ENCODE results near the gene ATP6V0B. TPM values are rescaled to one million over a fixed set of nuclear protein-coding genes. Genes with fewer than 3 reads are reported as not detected.
A peak's percentile ranks its signal among the peaks of the same experiment; 100 is the strongest.

The ATP6V0B gene
- total RNA-seq, 1 donor: 89.4 TPM

- H2AFZ ChIP-seq (ENCODE audit: low read length): no peak overlapping the region
- DNase-seq (ENCODE audit: insufficient read length, low spot score, missing footprints): peak; percentile 98
Measured at GRCh38 chr1:43934101-43934985, 40.4 kb upstream of the ATP6V0B start.

DNA sequence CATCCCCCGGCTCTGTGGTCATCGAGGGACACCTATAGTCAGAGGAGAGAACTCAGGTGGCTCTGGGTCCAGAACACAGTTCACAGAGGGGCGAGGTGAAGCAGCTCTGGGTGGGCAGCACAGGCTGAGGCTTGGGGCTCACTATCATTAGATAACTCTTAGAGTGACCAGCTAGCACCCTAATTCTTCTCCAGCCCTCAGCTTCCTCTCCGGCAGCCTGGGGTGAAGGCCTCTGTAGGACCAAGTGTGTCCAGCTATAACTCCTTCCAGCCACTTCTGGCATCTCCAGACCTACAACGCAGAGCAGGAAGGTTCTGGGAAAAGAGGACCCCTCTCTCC, 39.8 kb upstream of the ATP6V0B start:
- DNase-seq (ENCODE audit: insufficient read length, low spot score, missing footprints): no peak
- TF ChIP-seq, protein P1, sequence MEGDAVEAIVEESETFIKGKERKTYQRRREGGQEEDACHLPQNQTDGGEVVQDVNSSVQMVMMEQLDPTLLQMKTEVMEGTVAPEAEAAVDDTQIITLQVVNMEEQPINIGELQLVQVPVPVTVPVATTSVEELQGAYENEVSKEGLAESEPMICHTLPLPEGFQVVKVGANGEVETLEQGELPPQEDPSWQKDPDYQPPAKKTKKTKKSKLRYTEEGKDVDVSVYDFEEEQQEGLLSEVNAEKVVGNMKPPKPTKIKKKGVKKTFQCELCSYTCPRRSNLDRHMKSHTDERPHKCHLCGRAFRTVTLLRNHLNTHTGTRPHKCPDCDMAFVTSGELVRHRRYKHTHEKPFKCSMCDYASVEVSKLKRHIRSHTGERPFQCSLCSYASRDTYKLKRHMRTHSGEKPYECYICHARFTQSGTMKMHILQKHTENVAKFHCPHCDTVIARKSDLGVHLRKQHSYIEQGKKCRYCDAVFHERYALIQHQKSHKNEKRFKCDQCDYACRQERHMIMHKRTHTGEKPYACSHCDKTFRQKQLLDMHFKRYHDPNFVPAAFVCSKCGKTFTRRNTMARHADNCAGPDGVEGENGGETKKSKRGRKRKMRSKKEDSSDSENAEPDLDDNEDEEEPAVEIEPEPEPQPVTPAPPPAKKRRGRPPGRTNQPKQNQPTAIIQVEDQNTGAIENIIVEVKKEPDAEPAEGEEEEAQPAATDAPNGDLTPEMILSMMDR (IDR thresholded peaks at IDR 0.05; ENCODE audit: extremely low read depth, low read depth, low read length): no peak
- no peaks in the 10 kb centered on the region for H3K9me3 ChIP-seq (ENCODE audit: low read depth, low read length)
- no peak overlapping the region for H2AFZ ChIP-seq (ENCODE audit: low read length)
- peaks cover 8% of the 10 kb centered on the region for H4K20me1 ChIP-seq (ENCODE audit: insufficient read depth, low read length)
- H3K4me2 ChIP-seq (ENCODE audit: insufficient read depth, low read length): no peak overlapping the region
- H3K4me3 ChIP-seq (ENCODE audit: insufficient read depth, low read length): no peak overlapping the region
- H3K27ac ChIP-seq (ENCODE audit: low read depth, low read length): no peak overlapping the region
- H3K27me3 ChIP-seq (ENCODE audit: insufficient read depth, low read length): no peaks in the 10 kb centered on the region
- no peaks in the 10 kb centered on the region for H3K79me2 ChIP-seq (ENCODE audit: insufficient read depth, low read length)
- peaks cover 20% of the 10 kb centered on the region for H3K4me1 ChIP-seq (ENCODE audit: insufficient read depth, low read length)
- H3K36me3 ChIP-seq (ENCODE audit: insufficient read depth, low read length): peaks cover 6% of the 10 kb centered on the region

More at GRCh38 chr1:43934101-43934985, 40.4 kb upstream of the ATP6V0B start:
- H3K79me2 ChIP-seq (ENCODE audit: insufficient read depth, low read length): no peaks in the 10 kb centered on the region
- peaks cover 20% of the 10 kb centered on the region for H3K4me1 ChIP-seq (ENCODE audit: insufficient read depth, low read length)
- H3K27ac ChIP-seq (ENCODE audit: low read depth, low read length): no peak overlapping the region
- peaks cover 11% of the 10 kb centered on the region for H3K36me3 ChIP-seq (ENCODE audit: insufficient read depth, low read length)
- peak overlapping the region; percentile 70 for H3K4me2 ChIP-seq (ENCODE audit: insufficient read depth, low read length)
- peaks cover 8% of the 10 kb centered on the region for H4K20me1 ChIP-seq (ENCODE audit: insufficient read depth, low read length)
- TF ChIP-seq, protein P1 (IDR thresholded peaks at IDR 0.05; ENCODE audit: extremely low read depth, low read depth, low read length): peak; percentile 84
- peaks cover 3% of the 10 kb centered on the region for H3K9me3 ChIP-seq (ENCODE audit: low read depth, low read length)
- peak overlapping the region; percentile 69 for H3K4me3 ChIP-seq (ENCODE audit: insufficient read depth, low read length)
- no peaks in the 10 kb centered on the region for H3K27me3 ChIP-seq (ENCODE audit: insufficient read depth, low read length)

GRCh38 chr1:43935711-43936427, 38.9 kb upstream of the ATP6V0B start:
- H3K4me2 ChIP-seq (ENCODE audit: insufficient read depth, low read length): peak overlapping the region; percentile 55
- H3K79me2 ChIP-seq (ENCODE audit: insufficient read depth, low read length): no peaks in the 10 kb centered on the region
- H3K27ac ChIP-seq (ENCODE audit: low read depth, low read length): no peak overlapping the region
- peak; percentile 70 for DNase-seq (ENCODE audit: insufficient read length, low spot score, missing footprints)
- no peaks in the 10 kb centered on the region for H3K36me3 ChIP-seq (ENCODE audit: insufficient read depth, low read length)
- no peaks in the 10 kb centered on the region for H3K9me3 ChIP-seq (ENCODE audit: low read depth, low read length)
- H4K20me1 ChIP-seq (ENCODE audit: insufficient read depth, low read length): peaks cover 8% of the 10 kb centered on the region
- H2AFZ ChIP-seq (ENCODE audit: low read length): no peak overlapping the region
- peak overlapping the region; percentile 55 for H3K4me3 ChIP-seq (ENCODE audit: insufficient read depth, low read length)
- peaks cover 20% of the 10 kb centered on the region for H3K4me1 ChIP-seq (ENCODE audit: insufficient read depth, low read length)
- no peaks in the 10 kb centered on the region for H3K27me3 ChIP-seq (ENCODE audit: insufficient read depth, low read length)
- TF ChIP-seq, protein P1 (IDR thresholded peaks at IDR 0.05; ENCODE audit: extremely low read depth, low read depth, low read length): no peak
